Transverse colon (tissue), 4 donors: Measurements from ENCODE around the gene FDX1.

Experiments used
- POLR2A ChIP-seq: fragments of 450-650 bp; IDR thresholded peaks from one replicate; pipeline ENCODE4 v1.6.1; 2016; ENCODE audit warnings: antibody characterized with exemption, mild to moderate bottlenecking, moderate library complexity
- POLR2AphosphoS5 ChIP-seq, 3 donors: sonication (generic); formaldehyde crosslinking; IDR thresholded peaks; one replicate each; pipeline ENCODE4 v1.6.1; 2016; ENCODE audit warnings: antibody characterized with exemption in 3 of 3
- TF ChIP-seq, protein P1 (sequence below), 5 experiments: fragments of 200-600 bp in 3 of 5; fragments of 450-650 bp in 2 of 5; sonication (generic) in 3 of 5; IDR thresholded peaks; 1 replicate in 2 of 5; 2 replicates in 3 of 5; pipeline ENCODE4 v1.5.1; 2016 to 2017; ENCODE audit warnings: antibody characterized with exemption in 5 of 5, inconsistent platforms in 3 of 5, mild to moderate bottlenecking in 2 of 5, moderate library complexity in 1 of 5

DNA sequence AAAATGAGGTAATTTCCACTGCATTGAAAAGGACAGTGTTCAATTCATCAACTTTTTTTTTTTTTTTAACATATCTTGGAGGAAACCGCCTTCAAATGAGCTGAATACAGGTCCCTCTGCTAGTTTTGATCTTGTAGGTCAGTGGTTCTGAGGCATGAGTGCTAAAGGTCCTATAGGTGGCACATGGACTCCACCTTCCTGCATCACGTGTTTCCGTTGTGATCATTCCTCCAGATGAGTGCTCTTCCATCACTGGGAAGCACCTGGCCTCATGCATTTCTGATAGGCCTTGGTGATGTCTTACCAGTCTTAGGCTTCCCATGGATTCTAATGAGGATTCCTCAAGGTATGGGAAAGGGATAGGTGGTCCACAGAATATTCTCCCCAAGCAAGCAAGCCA is 37.8 kb downstream of the FDX1 start:
- TF ChIP-seq POLR2A (no peak), POLR2AphosphoS5 (IDR thresholded peaks at IDR 0.05) (no peak)
- TF ChIP-seq, protein P1, sequence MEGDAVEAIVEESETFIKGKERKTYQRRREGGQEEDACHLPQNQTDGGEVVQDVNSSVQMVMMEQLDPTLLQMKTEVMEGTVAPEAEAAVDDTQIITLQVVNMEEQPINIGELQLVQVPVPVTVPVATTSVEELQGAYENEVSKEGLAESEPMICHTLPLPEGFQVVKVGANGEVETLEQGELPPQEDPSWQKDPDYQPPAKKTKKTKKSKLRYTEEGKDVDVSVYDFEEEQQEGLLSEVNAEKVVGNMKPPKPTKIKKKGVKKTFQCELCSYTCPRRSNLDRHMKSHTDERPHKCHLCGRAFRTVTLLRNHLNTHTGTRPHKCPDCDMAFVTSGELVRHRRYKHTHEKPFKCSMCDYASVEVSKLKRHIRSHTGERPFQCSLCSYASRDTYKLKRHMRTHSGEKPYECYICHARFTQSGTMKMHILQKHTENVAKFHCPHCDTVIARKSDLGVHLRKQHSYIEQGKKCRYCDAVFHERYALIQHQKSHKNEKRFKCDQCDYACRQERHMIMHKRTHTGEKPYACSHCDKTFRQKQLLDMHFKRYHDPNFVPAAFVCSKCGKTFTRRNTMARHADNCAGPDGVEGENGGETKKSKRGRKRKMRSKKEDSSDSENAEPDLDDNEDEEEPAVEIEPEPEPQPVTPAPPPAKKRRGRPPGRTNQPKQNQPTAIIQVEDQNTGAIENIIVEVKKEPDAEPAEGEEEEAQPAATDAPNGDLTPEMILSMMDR (IDR thresholded peaks at IDR 0.05), result no peak
